Right ventricle myocardium superior (tissue), 1 donor: ENCODE data around the gene SLC39A11. TPM values are rescaled to one million over a fixed set of nuclear protein-coding genes. Genes with fewer than 3 reads are reported as not detected.

ENCODE experiments used
- ATAC-seq: fragments of 200-7000 bp; cut with Tn5 transposase; one replicate; pipeline ENCODE4 v1.9.1; 2020; ENCODE audit warnings: mild to moderate bottlenecking; ENCODE audit not compliant: poor library complexity
- DNase-seq: peaks from one replicate; pipeline ENCODE4 v3.0.0-alpha.2; 2020
- intact Hi-C: fragments of 100-400 bp; cut with DNase I; formaldehyde crosslinking; loops from one replicate; pipeline ENCODE4 v1.11.2; 2022
- total RNA-seq: library from RNA; stranded (reverse); fragmentation: NEBNext Ultra II Directional; extraction: Animal tissue kit (Norgen Biotek cat#: 25700); gene quantifications from one replicate; pipeline ENCODE4 v1.2.1, GENCODE V29; 2021
- donor health status: DM: no; HTN: yes; CAD: no; lungs with severe emphysema.

SLC39A11 gene
- total RNA-seq, 1 donor from 2014 or later: 5.5 TPM

DNA sequence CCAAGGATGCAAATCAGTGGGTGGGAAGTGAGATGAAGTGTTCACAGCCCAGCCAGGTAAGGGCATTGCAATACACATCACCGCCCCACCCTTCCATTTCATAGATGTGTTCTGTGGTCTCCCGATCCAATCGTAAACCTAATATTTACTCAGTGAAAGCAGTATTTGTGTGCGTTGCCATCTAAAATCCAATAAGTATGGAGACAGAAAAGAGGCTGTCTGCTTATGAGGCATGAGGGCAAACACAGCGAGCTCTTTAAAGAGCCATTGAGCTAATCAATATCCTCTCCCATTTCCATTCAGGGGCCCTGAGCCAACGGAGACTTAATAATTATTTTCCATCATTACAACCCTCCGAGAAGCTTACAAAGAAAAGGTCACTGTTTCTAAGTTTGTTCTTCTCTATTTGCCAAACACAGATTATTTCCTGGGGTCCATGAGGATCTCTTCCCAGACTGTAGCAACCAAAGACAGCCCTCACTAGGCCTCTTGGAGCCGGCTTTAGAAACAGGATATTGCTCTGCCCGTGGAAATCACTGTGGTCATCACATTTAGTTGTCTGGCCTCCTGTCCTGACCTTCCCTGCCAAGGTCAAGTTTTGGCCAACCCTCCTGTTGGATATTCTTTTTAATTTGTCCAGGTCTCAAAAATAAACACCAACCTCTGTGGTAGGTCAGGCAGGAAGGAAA is 120.1 kb downstream of the SLC39A11 start:
- no peak for DNase-seq
- intact Hi-C loops: no loop called here
- ATAC-seq: no peak

DNA sequence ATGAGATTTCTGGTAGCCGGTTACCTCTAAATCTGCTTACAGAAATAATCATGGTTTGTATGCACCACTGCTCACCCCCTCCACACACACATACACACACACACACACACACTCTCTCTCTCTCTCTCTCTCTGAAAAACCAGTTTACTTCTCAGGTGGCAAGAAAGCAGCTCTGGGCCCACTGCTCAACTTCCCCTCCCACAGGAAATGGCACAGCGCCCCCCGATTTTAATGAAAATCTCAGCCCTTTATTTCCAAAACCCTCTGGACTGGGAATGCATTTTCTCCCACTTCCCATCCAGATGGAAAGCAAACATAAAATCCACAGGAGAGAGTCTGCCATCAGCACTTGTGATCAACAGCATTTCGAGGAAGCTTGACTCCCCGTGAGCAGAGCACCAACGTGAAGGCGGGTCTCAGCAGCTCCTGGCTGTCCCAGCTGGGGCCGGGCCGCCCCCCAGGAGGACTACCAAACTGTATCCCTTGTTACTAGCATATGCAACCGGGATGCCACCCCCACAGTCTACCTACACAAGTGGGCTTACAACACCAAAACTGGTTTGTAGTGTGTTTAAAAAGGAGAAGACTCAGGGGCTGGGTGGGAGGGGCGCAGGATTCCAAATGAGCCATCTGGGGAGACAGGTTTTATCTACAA is 121.1 kb downstream of the SLC39A11 start:
- intact Hi-C loops: no loop called here
- DNase-seq: no peak

DNA sequence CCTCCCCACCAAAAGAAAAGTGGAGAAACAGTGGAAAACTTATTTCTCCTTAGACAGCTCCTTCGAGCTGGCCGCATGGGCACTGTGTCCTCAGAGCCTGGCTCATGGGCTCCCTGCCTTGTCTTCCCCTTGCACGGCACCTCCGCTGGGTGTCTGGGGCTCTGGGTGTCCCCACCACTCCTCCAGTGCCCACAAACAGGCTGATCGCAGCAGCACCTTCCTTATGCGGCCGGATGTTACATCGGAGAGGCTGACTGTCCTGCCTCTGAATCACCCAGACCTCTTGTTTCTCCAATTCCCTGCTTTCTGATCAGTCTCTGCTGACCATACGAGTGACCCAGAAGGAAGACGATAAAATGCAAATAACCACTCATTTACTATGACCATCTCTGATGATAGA is 121.7 kb downstream of the SLC39A11 start:
- ATAC-seq: no peak
- no peak for DNase-seq
- intact Hi-C loops: no loop called here

More for the DNA sequence above, 121.1 kb downstream of the SLC39A11 start:
- no peak for ATAC-seq

DNA sequence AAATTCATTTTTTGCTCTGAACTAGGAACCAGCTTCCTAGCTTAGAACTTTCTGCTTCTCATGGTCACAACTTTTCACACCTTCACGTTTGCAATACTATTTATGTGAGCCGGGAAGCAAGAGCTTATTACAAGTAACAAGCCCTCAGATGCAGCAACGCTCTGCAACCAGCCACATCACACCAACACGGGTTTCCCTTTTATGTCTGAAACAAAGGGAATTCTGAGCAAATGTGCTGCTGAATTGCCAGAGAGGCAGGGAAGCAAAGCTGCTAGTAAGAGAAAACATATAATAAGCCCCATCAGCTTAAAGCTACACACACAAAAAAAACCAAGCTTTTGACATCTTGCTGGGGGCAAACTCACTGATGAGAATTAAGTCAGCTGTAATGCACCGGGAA is 122.2 kb downstream of the SLC39A11 start:
- ATAC-seq: no peak
- intact Hi-C loops: no loop called here
- DNase-seq: no peak

DNA sequence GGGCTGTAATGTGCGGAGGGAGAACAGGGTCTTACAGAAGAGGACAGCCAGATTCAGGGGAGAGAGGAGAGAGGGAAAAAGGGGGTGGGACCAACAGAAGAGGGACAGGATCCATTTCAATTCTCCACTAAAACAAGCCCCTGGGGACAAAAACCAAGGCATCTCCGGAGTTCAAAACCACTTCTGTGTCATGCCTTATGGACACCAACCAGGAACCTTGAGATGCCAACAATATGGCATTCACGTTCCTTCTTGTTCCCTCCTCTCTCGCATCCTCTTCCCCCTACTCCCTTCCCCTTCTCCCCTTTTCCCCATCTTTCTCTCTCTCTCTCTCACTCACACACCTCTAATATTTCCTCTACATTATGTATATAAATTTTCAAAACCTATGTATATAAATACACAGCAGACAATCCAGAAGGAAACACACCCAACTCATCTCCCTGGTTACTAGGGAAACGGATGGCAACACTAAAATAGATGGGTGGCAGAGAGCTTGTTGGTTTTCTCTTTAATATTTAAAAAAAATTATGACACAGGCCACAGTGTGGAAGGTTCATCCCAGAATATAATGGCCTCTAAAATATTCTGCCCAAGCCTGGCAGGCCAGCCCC is 123.1 kb downstream of the SLC39A11 start:
- no peak for DNase-seq
- intact Hi-C loops: no loop called here
- no peak for ATAC-seq

DNA sequence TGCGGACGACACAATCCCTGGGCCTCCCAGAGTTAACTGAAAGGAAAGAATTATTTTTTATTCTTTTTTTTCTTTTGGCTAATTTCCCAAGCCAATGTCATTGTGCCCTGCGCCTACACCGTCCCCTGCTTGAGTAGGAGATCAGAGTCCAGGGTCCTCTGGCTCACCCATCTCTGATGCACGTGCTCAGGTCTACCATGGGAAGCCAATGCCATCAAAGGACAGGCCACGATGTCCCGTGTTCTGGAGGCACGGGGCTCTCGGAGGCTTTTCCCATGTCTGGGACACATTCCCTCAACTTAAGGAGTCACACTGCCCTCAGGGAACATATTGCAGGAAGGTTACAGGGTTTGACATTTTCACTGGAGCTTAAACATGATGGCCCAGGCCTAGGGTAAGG is 123.7 kb downstream of the SLC39A11 start:
- no peak for ATAC-seq
- no peak for DNase-seq
- intact Hi-C loops: no loop called here

DNA sequence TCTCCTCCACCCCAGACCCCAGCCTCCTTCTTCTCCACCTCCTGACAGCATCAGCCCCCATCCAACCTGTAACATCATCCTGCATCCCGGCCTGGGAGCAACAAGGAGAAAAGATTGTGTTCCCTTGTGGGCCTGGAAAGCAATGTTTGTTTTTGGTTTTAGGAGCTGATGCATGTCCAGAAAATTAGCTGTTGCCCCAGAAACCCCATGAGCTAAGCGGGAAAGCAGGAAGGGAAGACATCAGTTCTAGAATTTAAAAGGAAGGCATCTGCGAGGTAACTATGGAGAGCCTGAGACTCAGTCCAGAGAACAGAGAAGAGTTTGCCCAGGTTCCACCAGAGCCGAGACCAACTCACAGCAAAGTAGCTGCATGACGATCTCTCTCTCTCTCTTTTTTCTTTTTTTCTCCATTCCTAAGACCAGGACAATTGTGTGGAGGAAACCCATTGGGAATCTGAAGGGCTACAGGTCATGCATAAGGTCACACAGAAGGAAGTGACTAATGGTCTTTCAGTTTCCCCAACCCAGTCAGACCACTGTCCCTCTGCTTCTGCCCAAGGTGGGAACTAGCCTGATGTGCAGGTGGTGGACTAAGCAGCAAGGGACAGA is 124.4 kb downstream of the SLC39A11 start:
- intact Hi-C loops: no loop called here
- DNase-seq (no peak), ATAC-seq (no peak)

DNA sequence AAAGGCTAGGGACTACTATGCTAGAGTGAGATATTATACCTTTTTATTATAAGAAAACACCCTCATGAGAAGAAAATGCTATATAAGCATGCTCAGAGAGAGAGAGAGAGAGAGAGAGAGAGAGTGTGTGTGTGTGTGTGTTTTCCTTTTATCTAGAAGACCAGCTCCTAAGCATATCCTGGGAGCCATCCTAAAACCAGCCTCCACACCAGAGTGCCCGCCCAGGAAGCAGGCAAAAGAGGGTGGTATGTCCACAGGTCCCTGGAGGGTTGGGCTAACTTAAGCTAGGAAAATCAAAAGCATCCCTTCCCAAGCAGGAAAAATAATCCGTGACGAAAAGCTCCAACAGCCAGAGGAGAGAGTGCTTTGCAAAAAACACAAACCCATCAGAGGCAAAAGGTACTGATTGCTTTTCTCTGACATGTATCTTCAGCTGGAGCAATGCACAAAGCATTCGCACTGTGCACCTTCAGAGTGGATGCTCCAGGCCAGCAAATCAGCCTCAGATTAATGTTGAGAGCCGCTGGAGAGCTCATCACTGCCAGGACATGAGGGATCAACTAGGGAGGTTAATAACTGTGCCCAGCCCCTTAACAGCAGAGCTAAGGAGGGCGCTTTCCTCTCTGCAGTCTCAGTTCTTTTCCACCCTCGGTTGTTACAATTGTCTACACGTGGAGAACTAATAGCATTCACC is 125.1 kb downstream of the SLC39A11 start:
- intact Hi-C loops: no loop called here
- no peak for DNase-seq
- no peak for ATAC-seq

DNA sequence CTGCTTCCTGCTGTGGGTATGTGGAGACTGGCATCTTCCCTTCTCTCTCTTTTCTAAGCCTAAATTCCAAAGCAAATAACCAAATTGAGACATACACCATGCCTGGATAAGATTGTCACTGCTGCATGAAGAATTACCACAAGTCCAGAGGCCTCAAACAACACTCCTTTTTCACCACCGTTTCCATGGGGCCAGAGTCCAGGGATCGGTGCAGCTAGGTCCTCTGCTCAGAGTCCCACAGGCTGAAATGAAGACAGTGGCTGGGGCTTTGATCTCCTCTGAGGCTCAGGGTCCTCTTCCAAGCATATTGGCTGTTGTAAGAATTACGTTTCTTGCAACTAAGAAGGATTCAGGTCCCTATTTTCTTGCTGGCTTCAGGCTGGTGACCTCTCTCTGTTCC is 130.4 kb downstream of the SLC39A11 start:
- ATAC-seq (no peak), DNase-seq (no peak)
- intact Hi-C loops: no loop called here

DNA sequence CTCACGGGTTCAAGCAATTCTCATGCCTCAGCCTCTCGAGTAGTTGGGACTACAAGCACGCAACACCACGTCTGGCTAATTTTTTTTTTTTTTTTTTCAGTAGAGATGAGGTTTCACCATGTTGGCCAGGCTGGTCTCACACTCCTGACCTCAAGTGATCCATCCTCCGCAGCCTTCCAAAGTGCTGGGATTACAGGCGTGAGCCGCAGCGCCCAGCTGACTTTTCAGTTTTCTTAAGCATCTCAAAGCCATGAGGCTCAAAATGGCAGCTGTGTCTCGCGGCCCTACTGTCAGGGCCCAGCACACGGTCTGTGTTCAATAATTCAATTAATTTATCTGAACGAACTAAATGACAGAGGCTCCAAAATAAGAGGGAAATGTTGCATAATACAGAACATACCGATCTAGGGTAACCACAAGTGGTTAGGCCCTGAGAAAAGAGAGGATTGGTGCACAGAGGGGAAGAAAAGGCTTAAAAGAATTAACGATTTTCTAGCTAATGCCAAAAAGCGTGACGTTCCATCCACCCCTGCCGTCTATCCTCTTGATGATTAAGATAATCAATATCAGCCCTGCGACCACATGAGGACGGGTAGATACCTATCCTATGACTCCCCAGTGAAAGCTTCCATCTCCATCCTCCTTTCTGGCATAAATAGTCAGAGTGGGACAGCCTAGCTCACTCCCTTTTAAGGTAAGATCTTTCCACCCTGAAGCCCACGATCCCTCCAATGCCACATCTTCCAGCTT is 136.9 kb downstream of the SLC39A11 start:
- intact Hi-C loops: no loop called here
- no peak for ATAC-seq
- DNase-seq: no peak

DNA sequence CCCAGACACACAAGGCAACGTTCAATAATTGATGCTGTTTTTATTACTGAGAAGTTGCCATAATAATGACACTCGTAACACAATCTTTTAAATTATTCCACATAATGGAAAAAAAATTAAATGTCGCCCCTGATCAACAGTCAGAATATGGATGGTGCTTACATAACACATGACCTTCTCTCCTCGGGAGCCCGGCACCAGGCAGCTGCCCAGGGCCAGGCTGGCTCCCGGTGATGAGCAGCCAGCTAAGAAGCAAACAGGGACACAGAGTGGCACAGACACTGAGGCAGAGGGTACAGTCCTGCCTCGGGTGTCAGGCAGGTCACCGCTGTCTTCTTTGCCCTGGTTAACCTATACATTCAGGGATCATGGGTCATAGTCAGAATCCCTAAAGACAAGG is 137.9 kb downstream of the SLC39A11 start:
- DNase-seq: no peak
- intact Hi-C loops: no loop called here
- ATAC-seq: no peak

DNA sequence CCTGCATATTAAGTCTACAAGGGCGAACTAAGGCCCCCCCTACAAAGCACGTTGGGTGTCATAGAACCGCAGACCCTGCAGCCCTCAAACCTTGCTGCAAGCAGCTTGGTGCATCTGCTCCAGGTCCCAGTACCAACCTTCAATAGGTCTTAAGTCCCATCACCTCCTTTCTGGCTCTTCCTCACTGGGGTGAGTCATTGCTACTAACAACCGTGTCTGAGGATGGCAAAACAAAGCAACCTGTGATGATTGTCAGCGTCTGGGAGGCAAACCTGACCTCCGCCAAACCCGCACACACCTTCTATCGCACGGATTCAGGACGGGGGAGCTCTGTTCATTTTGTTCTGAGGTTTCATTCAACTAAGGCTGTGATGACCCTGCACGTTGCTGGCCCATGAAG is 138.9 kb downstream of the SLC39A11 start:
- ATAC-seq: no peak
- intact Hi-C loops: no loop called here
- DNase-seq: no peak

DNA sequence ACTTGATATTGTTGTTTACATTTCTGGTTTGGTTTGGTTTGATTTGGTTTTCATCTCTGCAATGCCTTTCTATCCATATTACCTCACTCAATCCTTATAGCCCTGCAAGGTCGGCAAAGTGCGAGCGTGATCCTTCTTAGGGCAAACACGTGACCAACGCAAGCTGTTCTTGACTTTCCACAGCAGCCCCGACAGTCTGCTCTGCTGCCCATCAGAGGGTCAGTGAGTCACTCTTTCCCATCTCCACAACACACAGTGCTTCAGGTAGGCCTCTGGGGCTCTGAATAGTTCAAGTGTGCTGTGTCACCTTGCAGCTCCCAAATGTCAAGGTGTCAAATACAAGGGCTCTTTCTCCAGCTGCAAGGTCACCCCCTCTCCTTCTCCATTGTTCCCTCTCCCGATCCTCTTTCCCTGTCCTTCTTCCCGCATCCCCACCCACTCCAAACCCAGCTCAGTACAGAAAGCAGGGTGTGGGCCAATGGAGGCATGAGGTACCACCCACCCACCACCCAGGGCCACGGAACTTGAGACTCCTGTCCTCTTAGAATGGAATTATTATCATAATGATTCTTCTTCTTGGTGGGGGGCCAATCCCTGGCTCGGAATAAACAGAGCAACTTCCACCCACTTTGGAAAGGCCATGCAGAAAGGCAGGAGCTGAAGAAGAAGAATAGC is 139.7 kb downstream of the SLC39A11 start:
- DNase-seq (no peak), ATAC-seq (no peak)
- intact Hi-C loops: no loop called here

DNA sequence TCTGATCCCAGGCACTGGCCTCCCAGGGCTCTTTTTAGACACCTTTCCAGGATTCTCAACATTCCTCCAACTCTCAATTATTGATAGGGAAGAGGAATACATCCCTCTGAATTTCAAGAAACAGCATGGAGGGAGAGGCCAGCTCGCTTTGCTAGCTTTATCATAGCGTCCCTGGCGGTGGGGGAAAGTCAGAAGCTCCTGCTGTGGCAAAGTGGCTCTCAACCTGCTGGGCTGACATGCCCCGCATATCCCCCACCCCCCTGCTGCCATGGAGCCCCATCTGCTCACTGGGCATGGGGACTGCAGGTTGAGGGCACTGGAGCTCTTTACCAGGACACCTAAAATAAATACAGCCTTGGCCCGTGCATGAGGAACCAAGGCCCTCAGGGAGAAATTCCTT is 140.3 kb downstream of the SLC39A11 start:
- DNase-seq (no peak), ATAC-seq (no peak)
- intact Hi-C loops: no loop called here

DNA sequence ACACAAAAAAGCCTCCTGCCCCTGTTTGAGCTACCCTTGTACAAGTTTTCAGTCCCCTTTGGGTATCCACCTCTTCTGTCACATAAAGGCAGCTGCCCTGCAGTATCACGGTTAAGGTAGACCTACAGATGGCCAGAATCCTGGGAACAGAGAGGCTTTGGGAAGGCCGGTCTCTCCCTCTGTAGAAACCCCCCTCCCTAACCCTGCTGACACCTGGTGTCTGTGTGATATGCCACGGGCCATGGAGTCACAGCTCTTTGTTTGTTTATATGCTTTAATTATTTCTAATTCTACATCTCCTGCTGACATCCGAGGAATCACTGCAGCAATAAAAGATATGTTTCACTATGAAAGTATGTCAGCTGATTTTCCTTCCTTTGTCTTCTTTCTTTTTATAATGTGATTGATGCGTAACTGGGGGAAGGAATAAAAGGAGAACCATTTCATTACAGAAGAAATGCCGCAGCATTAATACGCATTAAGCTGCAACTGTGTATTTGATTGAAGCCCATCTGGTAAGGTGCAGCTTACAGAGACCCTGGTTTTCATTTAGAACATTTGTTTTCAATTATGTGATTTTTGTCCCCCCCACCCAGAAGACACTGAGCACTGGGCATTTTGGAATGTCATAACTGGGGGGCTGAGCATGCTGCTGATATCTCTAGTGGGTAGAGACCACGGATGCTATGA is 142.1 kb downstream of the SLC39A11 start:
- ATAC-seq (no peak), DNase-seq (no peak)
- intact Hi-C loops: no loop called here

DNA sequence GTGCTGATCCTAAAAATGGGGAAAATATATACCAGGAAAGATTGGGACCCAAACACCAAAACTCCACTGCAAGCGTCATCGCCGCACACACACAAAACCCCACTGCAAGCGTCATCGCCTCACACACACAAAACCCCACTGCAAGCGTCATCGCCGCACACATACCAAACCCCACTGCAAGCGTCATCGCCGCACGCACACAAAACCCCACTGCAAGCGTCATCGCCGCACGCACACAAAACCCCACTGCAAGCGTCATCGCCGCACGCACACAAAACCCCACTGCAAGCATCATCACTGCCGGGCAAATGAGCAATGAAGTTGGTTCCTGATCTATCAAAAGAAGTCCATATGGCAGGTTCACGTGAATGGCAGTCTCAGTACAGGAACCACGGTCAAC is 144.4 kb downstream of the SLC39A11 start:
- intact Hi-C loops: no loop called here
- ATAC-seq: no peak
- no peak for DNase-seq

DNA sequence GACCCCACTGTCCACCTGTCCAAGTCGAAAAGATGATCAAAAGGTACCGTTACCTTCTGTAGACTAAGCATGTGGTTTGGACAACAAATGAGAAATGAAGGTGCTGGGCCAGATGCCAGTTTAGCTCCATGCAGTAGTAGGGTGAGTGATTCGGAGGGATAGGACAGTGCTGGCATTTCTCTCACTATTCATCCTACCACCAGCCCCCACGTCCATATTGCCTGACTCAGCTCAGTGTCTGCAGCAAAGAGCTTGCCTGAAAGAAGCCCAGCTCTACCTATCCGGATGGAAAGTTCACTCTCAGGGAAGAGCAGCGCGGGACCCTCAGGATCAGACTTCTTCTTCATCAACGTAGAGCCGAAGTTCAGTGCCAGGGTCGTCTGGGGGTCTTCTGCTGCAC is 145.0 kb downstream of the SLC39A11 start:
- ATAC-seq (no peak), DNase-seq (no peak)
- intact Hi-C loops: no loop called here

DNA sequence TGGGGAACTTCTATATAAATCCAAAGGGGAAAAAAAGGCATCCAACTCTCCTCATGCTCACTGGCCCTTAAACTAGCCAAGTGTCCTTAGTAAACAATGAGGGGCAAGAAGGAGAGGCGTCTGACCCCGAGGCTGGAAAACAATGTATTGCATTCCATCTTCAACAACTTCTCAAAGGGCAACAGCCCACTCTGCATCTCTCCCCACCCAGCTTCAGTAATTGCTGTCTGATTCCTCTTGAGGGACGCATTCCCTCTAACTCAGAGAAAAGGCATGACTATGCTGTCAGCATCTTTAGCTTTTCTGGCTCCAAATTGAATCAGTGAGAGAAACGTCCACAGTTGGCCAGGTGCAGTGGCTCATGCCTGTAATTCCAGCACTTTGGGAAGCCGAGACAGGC is 145.8 kb downstream of the SLC39A11 start:
- DNase-seq: no peak
- no peak for ATAC-seq
- intact Hi-C loops: no loop called here
